Fibroblast of lung (primary cell): ENCODE data around the gene SLC26A1.

Experiments
- CTCF ChIP-seq, 2 donors: IDR thresholded peaks in 1 of 2; conservative IDR thresholded peaks in 1 of 2; 1 replicate in 1 of 2; 2 replicates in 1 of 2; pipeline ENCODE4 v1.5.1; 2011 to 2012; ENCODE audit warnings: low read length in 2 of 2, control low read depth in 1 of 2, inconsistent platforms in 1 of 2, low read depth in 1 of 2, mild to moderate bottlenecking in 1 of 2
- EZH2 ChIP-seq: IDR thresholded peaks from 2 replicates; pipeline ENCODE4 v1.5.1; 2012; ENCODE audit warnings: low read length, control low read depth, mild to moderate bottlenecking; ENCODE audit errors: missing control alignments

- TF ChIP-seq CTCF (conservative IDR thresholded peaks at IDR 0.05 in 1 of 2, IDR thresholded peaks at IDR 0.05 in 1 of 2; ENCODE audit: low read depth in 1 of 2, low read length in 2 of 2) (no peak), EZH2 (no peak)
These were observed 10.8 kb upstream of the SLC26A1 start for GRCh38 chr4:1004071-1004418.
